Upper lobe of right lung (tissue), 1 donor: ENCODE results near the gene AKR1C3. TPM values are rescaled to one million over a fixed set of nuclear protein-coding genes. Genes with fewer than 3 reads are reported as not detected.

ENCODE experiments used
- ATAC-seq: fragments of 200-7000 bp; cut with Tn5 transposase; one replicate; pipeline ENCODE4 v1.9.1; 2020; ENCODE audit warnings: mild to moderate bottlenecking, moderate library complexity
- DNase-seq: peaks from one replicate; pipeline ENCODE4 v3.0.0-alpha.2; 2020
- H3K27ac ChIP-seq: fragments of 200-600 bp; one replicate; pipeline ENCODE4 v1.8.0; 2022
- H3K27me3 ChIP-seq: fragments of 200-600 bp; one replicate; pipeline ENCODE4 v1.8.0; 2022; ENCODE audit warnings: mild to moderate bottlenecking
- H3K36me3 ChIP-seq: fragments of 200-600 bp; one replicate; pipeline ENCODE4 v1.8.0; 2022
- H3K4me1 ChIP-seq: fragments of 200-600 bp; one replicate; pipeline ENCODE4 v1.8.0; 2022
- H3K4me3 ChIP-seq: fragments of 200-600 bp; one replicate; pipeline ENCODE4 v1.8.0; 2022; ENCODE audit warnings: mild to moderate bottlenecking
- H3K9me3 ChIP-seq: fragments of 200-600 bp; one replicate; pipeline ENCODE4 v1.8.0; 2022
- intact Hi-C: fragments of 100-400 bp; cut with DNase I; formaldehyde crosslinking; loops from one replicate; pipeline ENCODE4 v1.11.0; 2022
- total RNA-seq: library from RNA; stranded (reverse); fragmentation: NEBNext Ultra II Directional; extraction: Animal tissue kit (Norgen Biotek cat#: 25700); gene quantifications from one replicate; pipeline ENCODE4 v1.2.1, GENCODE V29; 2021
- TF ChIP-seq, protein P1 (sequence below): fragments of 200-600 bp; IDR thresholded peaks from one replicate; pipeline ENCODE4 v1.8.0; 2022; ENCODE audit warnings: antibody characterized with exemption
- donor health status: DM: no; HTN: yes; CAD: no; lungs with severe emphysema.

The AKR1C3 gene
- total RNA-seq, 1 donor from 2014 or later: 63.6 TPM

- TF ChIP-seq, protein P1, sequence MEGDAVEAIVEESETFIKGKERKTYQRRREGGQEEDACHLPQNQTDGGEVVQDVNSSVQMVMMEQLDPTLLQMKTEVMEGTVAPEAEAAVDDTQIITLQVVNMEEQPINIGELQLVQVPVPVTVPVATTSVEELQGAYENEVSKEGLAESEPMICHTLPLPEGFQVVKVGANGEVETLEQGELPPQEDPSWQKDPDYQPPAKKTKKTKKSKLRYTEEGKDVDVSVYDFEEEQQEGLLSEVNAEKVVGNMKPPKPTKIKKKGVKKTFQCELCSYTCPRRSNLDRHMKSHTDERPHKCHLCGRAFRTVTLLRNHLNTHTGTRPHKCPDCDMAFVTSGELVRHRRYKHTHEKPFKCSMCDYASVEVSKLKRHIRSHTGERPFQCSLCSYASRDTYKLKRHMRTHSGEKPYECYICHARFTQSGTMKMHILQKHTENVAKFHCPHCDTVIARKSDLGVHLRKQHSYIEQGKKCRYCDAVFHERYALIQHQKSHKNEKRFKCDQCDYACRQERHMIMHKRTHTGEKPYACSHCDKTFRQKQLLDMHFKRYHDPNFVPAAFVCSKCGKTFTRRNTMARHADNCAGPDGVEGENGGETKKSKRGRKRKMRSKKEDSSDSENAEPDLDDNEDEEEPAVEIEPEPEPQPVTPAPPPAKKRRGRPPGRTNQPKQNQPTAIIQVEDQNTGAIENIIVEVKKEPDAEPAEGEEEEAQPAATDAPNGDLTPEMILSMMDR: no peak
- intact Hi-C loops: no loop called here
- H3K9me3 ChIP-seq: no peaks in the 10 kb centered on the region
- H3K4me3 ChIP-seq: no peak overlapping the region
- H3K36me3 ChIP-seq: no peaks in the 10 kb centered on the region
- no peaks in the 10 kb centered on the region for H3K4me1 ChIP-seq
- DNase-seq (no peak), ATAC-seq (no peak)
- no peak overlapping the region for H3K27ac ChIP-seq
- no peaks in the 10 kb centered on the region for H3K27me3 ChIP-seq
These were observed 29.6 kb upstream of the AKR1C3 start for GRCh38 chr10:5064656-5065055.

- ATAC-seq (no peak), DNase-seq (no peak)
- intact Hi-C loops: no loop called here
- H3K27ac ChIP-seq: no peak overlapping the region
- H3K27me3 ChIP-seq: no peaks in the 10 kb centered on the region
- H3K4me1 ChIP-seq: peaks cover 7% of the 10 kb centered on the region
- H3K9me3 ChIP-seq: no peaks in the 10 kb centered on the region
- no peaks in the 10 kb centered on the region for H3K36me3 ChIP-seq
- TF ChIP-seq, protein P1: no peak
- H3K4me3 ChIP-seq: no peak overlapping the region
These were observed 25.8 kb upstream of the AKR1C3 start for GRCh38 chr10:5068274-5068984.

DNA sequence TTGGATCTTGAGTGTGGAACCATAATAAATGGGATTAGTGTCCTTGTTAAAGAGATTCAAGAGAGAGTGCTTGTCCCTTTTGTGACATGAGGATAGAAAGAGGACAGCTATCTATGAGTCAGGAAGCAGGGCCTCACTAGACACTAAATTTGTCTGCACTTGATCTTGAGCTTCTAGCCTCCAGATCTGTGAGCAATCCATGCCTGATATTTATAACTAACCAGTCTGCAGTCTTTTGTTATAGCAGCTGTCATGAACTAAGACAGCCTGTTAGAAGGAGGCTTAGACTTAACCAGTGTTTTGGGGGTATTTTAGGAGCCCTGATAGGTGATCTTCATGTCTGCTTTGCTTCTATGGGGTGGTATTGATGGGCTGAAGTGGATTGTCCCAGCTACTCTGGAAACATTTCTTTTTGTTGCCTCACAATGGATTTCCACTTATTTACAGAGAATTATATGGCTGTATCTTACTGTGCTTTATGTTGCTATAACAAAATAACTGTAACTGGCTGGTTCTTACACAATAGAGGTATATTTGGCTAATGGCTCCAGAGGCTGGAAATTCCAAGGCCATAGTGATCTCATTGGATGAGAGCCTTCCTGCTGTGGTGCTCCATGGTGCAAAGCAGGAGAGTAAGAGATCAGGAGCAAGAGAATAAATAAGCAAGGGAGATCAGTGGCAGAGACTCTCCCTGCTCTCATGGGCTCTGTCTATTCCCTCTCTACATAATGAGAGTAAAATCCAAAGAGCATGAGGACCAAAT lies 23.4 kb upstream of the AKR1C3 start:
- Histone ChIP-seq H3K4me3 (no peak overlapping the region), H3K36me3 (no peaks in the 10 kb centered on the region), H3K27ac (peak overlapping the region; percentile 40), H3K27me3 (no peaks in the 10 kb centered on the region), H3K9me3 (no peaks in the 10 kb centered on the region), H3K4me1 (peaks cover 7% of the 10 kb centered on the region)
- TF ChIP-seq, protein P1: no peak
- intact Hi-C loops: no loop called here
- ATAC-seq (no peak), DNase-seq (no peak)

DNA sequence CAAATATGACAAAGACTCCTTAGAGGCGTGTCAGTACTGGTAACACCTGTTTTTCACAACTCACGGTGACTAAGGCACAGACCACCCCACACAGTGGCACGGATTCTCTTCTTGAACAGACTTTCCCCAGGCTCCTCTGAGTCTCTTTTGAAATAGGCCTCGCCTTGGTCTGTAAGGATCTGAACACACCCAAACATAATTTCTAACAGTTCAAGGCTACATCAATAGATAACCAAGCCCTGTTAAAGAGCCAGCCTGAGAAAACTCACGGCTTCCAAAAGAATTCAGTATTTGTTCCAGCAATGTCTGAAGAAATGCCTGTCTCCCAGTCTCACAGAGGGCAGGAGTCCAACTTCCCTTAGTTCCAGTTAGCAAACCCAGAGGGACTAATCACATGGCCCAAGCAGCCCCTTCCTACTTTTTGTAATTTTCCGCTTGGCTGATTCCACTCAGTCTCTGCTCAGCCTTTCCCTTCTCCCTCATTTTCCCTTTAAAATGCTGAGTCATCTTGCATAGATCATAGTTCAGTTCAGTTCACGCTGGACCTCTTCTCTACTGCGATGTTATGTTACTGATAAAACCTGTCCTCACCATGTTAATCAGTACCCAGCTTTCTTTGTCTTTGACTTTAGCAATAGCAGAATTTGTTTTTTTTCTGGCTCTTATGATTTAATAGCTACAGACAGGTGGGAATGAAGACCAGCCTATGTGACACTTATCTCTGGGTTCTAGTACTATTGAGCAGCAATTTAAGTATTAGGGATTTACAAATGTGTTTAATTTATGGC lies 22.6 kb upstream of the AKR1C3 start:
- TF ChIP-seq, protein P1: no peak
- peak; percentile 89 for ATAC-seq
- Histone ChIP-seq H3K36me3 (no peaks in the 10 kb centered on the region), H3K9me3 (no peaks in the 10 kb centered on the region), H3K4me1 (peaks cover 7% of the 10 kb centered on the region), H3K27ac (peak overlapping the region; percentile 40), H3K4me3 (no peak overlapping the region), H3K27me3 (no peaks in the 10 kb centered on the region)
- no peak for DNase-seq
- intact Hi-C loops: no loop called here

DNA sequence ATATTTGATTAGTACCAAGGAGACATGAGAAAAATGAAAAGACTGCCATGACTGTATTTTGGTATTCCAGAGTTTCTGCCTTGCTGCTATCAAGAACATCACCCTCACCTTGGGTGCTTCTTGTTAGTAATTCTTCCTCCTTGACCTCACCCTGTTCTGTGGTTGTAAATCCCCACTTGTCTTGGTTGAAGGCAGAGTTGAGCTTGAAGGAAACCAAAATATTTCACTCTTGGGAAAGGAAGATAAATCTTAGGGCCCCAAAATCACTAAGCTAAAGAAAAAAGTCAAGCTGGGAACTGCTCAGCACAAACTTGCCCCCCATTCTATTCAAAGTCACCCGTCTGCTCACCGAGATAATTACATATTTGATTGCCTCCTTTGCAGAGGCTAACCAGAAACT lies 20.6 kb upstream of the AKR1C3 start:
- no peak overlapping the region for H3K27ac ChIP-seq
- TF ChIP-seq, protein P1: no peak
- no peaks in the 10 kb centered on the region for H3K36me3 ChIP-seq
- H3K9me3 ChIP-seq: no peaks in the 10 kb centered on the region
- intact Hi-C loops: no loop called here
- peaks cover 7% of the 10 kb centered on the region for H3K4me1 ChIP-seq
- H3K27me3 ChIP-seq: no peaks in the 10 kb centered on the region
- no peak overlapping the region for H3K4me3 ChIP-seq
- no peak for DNase-seq
- ATAC-seq: no peak
